Measurements from ENCODE around the gene ADORA2A. TPM values are rescaled to one million over a fixed set of nuclear protein-coding genes. Genes with fewer than 3 reads are reported as not detected.

ADORA2A gene
- total RNA-seq, 1 donor from 2014 or later = 3.8 TPM

DNA sequence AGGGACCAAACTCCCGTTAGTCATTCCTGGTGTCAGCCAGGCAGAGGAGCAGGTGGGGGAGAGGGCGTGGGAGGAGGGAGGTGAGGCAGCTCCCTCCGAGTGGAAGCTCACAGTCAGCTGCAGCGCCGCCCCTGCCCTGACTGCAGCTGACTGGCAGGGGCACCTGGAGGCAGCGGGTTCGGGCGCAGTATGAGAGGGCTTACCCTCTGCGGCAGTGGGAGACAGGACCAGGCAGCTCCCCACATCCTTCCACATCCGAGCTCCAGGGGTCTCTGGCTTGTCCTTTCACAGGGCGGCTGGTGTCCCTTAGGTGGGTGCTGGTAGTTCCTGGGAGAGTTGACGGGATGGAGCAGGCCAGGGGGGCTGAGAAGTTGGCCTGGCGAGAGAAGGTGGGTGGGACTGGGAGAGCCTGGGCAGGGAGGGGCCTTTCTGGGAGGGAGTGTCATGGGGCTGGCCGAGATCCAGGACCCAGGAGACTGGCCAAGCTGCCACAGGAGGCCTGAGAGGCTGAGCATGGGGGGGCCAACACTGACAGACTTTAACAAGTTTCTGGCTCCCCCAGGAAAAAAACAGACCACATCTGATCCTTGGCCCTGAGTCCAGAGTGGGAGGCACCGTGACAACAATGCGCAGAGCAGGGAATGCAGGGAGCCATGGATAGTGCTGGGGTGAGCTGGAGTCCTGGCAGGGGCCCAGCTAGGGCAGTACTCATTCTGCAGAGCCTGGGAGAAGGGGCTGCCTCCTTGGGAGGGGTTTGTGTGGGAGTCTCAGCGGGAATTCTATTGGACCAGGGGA, 4.9 kb downstream of the ADORA2A start:
- DNase-seq (ENCODE audit: low read depth in 2 of 2) = peak; percentile 37 to 39

DNA sequence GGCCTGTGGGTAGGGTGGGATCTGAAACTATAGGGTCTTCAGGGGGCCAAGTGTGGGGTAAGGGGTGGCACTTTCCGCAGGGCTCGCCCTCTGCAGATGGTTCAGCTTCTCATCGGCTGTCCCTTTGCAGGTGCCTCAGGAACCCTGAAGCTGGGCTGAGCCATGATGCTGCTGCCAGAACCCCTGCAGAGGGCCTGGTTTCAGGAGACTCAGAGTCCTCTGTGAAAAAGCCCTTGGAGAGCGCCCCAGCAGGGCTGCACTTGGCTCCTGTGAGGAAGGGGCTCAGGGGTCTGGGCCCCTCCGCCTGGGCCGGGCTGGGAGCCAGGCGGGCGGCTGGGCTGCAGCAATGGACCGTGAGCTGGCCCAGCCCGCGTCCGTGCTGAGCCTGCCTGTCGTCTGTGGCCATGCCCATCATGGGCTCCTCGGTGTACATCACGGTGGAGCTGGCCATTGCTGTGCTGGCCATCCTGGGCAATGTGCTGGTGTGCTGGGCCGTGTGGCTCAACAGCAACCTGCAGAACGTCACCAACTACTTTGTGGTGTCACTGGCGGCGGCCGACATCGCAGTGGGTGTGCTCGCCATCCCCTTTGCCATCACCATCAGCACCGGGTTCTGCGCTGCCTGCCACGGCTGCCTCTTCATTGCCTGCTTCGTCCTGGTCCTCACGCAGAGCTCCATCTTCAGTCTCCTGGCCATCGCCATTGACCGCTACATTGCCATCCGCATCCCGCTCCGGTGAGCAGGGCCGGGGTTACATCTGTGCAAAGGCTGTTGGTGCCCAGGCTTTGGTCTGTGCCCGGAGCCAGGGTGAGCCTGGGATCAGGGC, 5.8 kb downstream of the ADORA2A start:
- DNase-seq (ENCODE audit: low read depth in 2 of 2) = no peak

DNA sequence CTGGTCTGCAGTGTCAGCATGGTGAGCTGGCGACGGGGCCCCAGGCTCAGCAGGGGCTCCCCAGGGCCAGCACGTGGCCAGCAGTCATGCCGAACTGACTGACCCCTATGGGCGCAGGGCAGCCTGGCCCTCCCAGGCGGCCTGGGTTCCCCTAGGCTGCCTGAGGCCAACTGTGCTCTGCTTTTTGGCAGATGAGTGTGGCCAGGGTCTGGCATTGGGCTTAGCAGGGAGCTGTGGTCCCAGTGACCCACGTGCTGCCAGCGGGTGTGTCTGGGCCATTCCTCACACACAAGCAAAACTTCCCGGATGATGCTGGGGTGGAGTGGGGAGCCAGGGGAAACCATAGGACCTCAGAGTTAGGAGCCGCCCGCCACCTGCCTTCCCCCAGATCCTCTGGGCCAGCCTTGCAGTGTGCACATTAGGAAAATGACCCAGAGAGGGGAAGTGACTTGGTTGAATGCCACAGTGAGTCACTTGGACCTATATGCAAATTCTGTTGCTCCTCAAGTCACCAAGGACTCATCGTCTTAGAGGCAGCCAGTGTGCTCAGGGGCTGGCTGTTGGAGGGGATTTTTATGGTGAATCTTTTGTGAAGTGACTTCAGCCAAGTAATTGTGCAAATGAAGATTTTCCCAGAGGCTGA, 6.5 kb downstream of the ADORA2A start:
- peak; percentile 41 to 68 for DNase-seq (ENCODE audit: low read depth in 2 of 2)

DNA sequence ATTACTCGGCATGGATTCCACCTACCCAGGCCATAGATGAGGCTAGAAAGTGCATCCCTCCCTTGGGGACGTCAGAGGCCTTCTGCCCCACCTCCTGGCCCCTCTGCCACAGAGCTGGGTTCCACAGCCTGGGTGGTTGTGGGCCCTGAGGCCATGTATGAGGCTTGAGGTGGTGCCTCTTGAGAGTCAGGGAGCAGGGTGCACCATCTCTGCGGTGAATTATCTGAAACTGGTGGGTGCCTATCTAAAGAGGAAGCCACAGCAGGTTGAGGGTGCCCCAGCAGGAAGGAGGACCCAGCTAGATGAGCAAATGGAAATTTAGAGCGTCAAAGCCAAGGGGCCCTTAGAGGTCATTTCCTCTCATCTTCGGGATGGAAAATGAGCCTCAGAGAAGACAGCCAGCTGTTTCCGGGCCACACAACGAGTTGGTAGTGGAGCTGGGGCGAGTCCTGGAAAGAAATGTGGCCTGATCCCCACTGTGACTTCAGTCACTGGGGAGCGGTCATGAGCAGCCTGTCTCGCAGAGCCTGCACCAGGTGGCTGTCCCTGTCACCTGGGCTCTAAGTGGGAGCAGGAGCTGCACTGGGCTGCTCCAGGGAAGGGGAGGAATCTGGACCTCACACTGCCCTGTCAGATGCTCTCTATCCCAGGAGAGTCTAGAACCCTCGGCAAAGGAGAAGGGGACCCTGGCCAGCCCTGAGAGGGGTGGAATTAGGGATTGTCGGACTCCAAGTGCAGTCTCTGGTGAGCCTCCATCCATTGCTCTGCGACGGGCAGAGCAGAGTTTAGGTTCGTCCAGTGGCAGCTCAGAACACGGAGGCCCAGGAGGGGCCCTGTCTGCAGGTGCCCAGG, 7.3 kb downstream of the ADORA2A start:
- DNase-seq (ENCODE audit: low read depth in 2 of 2) = peak; percentile 55 to 90

DNA sequence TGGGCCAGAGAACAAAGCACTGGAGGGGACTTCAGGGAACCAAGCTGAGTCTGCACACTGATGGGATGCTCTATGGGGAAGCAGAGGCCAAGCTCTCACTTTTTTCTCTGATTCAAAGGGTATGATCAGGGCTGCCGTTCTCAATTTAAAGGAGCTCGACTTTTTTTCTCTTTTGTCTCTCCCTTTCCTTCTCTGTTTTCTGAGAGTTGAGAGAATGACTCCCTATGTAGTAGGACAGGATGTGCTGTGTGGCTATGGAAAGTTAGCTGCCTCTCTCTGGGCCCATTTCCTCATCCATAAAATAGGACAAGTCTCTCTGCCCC, 7.9 kb downstream of the ADORA2A start:
- no peak for DNase-seq (ENCODE audit: low read depth in 2 of 2)

DNA sequence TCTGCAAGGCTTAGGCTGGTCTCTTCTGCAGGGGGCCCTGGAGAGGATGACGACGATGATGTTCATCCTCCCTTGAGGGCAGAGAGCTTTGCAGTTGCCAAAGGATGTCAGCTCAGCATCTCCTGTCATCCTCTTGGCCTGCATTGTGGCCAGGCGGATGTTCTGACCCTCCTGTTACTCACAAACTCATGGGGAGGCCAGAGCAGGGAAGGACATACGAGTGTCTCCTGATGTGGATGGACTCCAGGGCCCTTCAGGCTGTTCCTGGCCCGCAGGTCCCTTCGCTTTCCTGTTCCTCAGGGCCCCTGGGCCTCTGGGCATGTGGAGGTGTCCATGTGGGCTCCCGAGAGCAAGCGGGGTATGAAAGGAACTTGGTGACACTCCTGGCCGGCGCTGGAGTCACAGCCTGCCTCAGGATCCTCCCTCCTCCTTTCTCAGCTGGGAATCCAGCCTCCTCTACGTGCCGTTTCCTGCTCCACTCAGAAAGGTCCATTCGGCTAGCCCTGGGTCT, 8.5 kb downstream of the ADORA2A start:
- no peak for DNase-seq (ENCODE audit: low read depth in 2 of 2)

DNA sequence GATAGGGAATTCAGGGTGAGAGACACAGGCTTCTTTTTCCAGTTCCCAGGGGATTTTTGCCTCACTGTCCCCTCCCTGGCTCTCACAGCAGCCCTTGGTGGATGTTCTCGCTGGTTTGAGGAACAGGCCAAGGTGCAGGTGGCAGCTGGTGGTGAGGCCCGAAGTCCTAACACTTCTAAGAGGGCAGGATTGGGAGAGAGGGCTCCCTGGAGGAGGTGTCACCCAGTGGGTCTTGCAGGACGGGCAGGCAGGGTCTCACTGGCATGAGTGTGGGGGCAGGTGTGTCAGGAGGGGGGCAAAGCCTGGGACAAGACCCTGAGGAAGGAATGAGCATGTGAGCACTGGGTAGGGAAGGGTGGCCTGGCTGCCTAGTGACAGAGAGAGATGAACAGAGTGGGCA, 9.2 kb downstream of the ADORA2A start:
- DNase-seq (ENCODE audit: low read depth in 2 of 2) = no peak

DNA sequence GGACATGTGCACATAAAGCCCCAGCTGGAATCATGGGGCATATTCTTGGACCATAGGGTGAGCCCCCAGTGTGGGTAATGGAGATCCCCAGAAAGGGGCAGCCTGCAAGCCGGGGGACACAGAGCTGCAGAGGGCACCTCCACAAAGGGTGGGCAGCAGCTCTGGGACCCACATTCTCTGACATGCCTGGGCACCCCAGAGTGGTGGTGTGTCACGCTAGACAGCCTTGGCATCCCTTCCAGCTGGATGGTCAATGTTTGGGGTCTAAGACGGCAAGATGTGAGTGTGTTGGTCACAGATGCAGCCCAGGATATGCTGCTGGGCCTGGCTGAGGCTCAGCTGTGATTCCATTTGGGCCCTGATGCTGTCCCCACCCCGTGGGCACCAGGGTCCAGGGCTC, 9.7 kb downstream of the ADORA2A start:
- DNase-seq (ENCODE audit: low read depth in 2 of 2) = no peak

DNA sequence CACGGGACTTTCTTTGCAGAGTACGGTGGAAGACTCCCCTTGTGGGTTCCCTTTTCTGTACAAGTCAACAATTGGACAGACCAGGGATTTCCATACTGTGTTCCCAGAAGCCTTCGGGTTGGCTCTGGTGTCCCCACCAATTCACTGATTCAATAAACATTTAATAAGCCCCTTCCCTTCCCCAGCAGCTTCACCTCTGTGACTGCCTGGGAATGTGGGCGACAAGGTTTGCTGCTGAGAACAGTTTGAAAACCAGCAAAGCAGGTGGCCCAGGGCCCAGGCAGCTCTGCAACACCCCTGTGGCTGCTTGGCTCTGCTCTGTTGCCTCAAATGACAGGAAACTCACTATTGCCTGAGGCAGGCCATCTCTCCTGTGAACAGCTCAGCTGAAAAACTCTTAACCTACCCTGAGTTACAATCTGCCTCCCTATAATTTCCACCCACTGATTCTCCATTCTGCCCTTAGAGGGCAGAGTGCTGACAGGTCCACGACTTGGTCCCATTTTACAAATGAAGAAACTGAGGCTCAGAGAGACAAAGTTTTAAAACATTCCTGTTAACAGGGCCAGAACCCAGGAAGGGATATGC, 10.4 kb downstream of the ADORA2A start:
- DNase-seq (ENCODE audit: low read depth in 2 of 2) = no peak

DNA sequence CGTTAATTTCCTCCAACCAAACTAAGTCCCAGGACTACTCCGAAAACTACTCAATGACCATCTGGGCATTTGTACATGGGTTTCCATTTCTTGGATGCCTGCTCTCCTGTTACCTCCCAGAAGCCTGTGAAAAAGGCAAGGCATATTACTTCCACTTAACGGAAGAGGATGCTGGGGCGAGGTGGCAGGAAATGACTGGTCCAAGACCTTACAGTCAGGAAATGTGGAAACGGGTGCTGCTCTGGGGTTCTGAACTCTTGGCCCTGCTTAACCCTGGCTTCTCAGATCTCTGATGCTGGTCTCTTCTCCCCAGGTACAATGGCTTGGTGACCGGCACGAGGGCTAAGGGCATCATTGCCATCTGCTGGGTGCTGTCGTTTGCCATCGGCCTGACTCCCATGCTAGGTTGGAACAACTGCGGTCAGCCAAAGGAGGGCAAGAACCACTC, 12.9 kb downstream of the ADORA2A start:
- DNase-seq (ENCODE audit: low read depth in 2 of 2) = peak in 1 of 2 donors; percentile 58

DNA sequence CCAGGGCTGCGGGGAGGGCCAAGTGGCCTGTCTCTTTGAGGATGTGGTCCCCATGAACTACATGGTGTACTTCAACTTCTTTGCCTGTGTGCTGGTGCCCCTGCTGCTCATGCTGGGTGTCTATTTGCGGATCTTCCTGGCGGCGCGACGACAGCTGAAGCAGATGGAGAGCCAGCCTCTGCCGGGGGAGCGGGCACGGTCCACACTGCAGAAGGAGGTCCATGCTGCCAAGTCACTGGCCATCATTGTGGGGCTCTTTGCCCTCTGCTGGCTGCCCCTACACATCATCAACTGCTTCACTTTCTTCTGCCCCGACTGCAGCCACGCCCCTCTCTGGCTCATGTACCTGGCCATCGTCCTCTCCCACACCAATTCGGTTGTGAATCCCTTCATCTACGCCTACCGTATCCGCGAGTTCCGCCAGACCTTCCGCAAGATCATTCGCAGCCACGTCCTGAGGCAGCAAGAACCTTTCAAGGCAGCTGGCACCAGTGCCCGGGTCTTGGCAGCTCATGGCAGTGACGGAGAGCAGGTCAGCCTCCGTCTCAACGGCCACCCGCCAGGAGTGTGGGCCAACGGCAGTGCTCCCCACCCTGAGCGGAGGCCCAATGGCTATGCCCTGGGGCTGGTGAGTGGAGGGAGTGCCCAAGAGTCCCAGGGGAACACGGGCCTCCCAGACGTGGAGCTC, 13.5 kb downstream of the ADORA2A start:
- no peak for DNase-seq (ENCODE audit: low read depth in 2 of 2)

DNA sequence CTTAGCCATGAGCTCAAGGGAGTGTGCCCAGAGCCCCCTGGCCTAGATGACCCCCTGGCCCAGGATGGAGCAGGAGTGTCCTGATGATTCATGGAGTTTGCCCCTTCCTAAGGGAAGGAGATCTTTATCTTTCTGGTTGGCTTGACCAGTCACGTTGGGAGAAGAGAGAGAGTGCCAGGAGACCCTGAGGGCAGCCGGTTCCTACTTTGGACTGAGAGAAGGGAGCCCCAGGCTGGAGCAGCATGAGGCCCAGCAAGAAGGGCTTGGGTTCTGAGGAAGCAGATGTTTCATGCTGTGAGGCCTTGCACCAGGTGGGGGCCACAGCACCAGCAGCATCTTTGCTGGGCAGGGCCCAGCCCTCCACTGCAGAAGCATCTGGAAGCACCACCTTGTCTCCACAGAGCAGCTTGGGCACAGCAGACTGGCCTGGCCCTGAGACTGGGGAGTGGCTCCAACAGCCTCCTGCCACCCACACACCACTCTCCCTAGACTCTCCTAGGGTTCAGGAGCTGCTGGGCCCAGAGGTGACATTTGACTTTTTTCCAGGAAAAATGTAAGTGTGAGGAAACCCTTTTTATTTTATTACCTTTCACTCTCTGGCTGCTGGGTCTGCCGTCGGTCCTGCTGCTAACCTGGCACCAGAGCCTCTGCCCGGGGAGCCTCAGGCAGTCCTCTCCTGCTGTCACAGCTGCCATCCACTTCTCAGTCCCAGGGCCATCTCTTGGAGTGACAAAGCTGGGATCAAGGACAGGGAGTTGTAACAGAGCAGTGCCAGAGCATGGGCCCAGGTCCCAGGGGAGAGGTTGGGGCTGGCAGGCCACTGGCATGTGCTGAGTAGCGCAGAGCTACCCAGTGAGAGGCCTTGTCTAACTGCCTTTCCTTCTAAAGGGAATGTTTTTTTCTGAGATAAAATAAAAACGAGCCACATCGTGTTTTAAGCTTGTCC, 14.3 kb downstream of the ADORA2A start:
- DNase-seq (ENCODE audit: low read depth in 2 of 2) = no peak

DNA sequence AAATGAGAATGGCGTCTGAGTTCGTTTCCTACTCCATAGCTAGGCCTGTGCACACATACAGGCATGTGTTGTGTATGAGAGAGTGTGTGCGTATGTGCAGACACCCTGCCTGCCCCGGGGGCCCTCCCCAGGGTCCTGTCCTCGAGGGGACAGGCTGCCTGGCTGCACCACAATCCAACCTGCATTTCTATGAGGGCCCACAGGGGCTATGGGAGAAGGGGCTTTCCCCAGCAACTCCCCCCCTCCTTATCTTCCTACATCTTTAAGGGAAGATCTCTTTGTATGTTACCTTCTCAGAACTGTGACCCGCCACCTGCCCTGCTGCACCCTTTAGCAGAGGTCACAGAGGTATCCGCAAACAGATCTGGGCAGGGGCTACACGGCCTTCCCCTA, 14.9 kb downstream of the ADORA2A start:
- DNase-seq (ENCODE audit: low read depth in 2 of 2) = no peak

DNA sequence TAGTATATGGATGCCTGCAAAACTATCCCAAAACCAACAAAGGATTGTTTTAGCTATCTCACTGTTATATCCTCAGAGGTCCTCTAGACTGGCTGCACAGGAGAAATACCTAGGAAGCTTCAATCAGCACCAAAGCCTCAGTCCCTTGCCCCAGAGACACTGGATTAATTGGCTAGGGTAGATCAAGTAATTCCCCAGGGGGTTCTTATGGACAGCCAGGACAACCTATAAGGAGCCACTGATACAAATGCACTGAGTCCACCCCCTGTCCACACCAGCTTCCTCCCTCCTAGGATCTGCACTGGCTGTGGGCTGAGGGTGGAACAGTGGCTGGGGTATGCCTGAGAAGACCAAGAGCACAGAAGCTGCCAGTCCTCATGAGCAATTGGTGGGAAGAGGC, 16.3 kb downstream of the ADORA2A start:
- no peak for DNase-seq (ENCODE audit: low read depth in 2 of 2)

DNA sequence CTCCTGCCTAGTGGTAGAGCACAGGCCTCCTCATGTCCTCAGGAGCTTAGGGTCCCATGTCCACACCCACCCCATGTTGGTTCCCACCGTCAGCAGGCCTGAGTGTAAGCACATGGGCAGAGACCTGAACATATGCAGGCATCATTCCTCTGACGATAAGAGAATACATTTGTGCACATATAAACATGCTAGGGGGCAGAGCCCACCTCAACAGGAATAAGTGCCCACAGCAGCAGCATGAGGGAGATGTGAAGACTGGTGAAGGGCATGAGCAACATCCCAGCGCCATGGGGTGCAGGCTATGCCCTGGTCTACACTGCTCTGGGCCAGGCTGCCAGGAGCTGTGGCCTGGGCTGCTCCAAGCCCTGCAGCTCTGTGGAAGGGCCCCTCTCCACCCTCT, 16.9 kb downstream of the ADORA2A start:
- no peak for DNase-seq (ENCODE audit: low read depth in 2 of 2)

DNA sequence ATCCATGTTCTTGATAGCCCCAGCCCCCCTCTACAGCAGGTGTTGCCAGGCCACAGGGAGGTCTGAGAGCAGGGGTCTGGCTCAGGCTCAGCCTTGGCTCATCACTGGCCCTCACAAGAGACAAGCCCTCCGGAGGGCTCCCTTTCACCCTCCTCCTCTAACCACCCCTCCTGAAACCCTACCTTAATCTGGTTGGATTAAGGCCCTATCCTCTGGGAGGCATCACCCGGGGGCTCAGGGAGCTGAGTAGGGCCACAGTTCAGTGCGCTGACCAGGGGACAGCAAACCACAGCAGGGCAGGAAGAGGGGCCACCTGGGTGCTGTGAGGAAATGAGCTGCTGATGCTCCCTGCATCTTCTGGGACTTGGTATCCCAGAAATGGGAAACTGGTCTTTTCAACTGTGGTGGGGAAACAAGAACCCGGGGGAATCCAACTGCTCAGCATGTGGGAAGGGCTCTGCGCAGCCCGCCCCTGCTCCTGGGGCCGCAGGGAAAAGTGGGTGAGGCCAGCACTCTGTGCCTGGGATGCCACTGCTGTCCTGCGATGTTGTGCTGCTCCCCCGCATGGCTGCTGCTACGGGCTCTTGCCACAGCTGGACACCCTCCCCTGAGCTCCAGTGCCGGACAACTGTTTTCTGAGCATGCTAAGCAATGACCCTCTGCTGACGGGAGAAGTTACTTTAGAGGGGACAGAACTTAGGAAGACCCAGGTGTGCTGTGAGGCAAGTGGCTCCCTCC, 17.5 kb downstream of the ADORA2A start:
- DNase-seq (ENCODE audit: low read depth in 2 of 2) = no peak

DNA sequence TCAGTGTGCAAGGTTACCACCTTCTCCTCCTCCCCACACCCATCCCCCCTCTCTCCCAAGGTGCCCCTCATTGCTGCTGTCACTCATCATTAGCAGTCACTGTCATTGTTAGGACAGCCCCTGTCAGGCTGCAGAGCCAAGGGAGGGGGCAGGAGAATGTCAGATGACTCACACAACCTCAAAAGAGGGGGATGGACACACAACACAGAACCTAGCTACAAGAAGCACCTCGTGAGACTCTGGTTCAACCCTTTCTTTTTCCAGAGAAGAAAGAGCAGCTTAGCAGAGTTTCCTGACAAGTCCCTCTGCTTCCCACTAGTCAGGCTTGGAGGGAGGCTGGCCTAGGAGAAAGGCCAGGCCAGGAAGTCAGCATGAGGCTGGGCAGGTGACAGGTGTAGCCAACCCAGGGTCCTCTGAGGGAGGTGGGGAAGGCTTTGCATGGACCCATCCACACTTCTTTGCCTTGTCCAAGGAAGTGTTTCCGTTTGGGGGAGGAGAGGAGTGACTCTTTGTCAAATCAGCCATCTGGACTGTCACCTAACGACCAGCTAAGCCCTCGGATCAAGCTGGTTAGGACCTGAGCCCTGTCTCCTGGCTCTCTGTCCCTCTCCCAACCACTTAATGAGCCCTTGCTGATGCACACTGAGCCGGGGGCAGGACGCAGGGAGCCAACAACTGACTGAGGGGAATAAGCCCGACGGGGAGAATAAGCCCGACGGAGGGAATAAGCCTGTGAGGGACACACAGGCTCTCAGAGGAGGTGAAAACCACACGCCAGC, 18.3 kb downstream of the ADORA2A start:
- no peak for DNase-seq (ENCODE audit: low read depth in 2 of 2)

DNA sequence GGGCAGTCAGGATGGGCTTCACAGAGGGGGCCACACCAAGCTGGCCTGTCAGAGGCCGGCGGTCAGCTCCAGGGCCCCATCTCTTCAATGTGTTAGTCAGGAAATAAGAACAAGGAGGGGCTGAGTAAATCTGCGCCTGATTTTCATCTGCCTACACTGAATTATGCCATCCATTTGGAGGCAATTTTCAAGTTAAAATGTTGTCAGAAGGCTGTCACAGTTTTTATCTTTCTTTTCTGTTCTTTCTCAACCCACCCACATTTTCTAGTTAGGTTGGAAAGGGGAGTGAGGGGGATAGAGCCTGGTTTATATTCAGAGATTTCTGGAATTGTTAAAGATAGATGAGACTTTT, 18.8 kb downstream of the ADORA2A start:
- no peak for DNase-seq (ENCODE audit: low read depth in 2 of 2)
